Activated T-helper 1 cell treated with Interleukin-2 at 50 U/mL for 16 hours (primary cell): ENCODE measurements around the gene DLGAP1.

Experiments used
- DNase-seq: peaks from one replicate; pipeline ENCODE4 v3.0.0-alpha.2; 2020; ENCODE audit warnings: low read depth

Gene DLGAP1

DNA sequence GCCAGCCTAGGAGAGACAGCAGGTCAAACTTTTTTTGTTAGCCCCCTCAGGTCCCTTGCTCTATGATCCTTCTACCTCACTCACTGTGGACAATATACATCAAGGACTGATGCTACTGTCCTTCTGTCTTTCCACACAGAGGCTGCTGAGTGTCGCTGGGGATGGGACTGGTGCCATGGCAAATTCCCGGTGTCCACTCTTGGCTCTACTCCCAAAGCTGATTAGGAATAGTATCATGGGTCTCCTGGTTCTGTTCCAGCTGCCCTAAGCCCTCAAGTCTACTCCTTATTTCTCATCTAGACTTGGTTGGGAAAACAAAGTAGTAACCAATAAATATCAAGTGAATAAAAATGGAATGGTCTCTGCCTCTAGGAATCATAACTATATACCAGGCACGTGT is 563.9 kb downstream of the DLGAP1 start:
- no peak for DNase-seq

DNA sequence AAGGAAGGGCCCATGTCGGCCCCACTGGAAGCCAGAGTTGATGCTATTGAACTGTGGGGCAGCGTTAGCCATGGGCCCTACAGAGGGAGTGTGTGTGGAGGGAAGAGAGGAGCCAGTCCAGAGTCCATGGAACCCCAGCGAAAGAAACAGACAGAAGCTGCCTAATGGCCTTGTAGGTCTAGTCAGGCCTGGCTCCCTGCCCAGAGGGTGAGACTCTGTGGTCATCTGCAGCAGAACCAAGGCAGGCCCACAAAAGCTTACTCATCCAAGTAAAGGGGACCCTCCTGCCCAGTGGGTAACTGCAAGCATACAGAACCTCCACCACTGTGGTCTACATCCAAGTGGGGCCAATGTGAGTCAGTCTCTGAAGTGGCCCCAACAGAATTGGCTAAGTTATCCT is 565.3 kb downstream of the DLGAP1 start:
- DNase-seq: no peak

DNA sequence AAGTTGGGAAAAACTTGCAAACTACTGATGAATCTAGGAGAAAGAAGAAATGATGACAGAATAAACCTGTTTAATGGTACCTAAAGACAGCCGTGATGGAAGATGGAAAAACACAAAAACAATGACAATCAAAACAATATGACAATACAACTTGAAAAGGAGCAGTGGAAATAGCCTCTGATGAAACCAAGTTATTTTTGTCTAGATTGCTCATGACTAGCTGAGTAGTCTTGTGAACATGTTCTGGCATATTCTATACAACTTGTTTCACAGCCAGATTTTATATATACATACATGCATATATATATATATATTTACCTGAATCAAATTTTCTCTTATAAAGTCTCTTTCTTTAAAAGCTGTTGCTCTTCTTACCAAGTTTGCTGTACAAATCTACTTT is 566.0 kb downstream of the DLGAP1 start:
- DNase-seq: no peak

DNA sequence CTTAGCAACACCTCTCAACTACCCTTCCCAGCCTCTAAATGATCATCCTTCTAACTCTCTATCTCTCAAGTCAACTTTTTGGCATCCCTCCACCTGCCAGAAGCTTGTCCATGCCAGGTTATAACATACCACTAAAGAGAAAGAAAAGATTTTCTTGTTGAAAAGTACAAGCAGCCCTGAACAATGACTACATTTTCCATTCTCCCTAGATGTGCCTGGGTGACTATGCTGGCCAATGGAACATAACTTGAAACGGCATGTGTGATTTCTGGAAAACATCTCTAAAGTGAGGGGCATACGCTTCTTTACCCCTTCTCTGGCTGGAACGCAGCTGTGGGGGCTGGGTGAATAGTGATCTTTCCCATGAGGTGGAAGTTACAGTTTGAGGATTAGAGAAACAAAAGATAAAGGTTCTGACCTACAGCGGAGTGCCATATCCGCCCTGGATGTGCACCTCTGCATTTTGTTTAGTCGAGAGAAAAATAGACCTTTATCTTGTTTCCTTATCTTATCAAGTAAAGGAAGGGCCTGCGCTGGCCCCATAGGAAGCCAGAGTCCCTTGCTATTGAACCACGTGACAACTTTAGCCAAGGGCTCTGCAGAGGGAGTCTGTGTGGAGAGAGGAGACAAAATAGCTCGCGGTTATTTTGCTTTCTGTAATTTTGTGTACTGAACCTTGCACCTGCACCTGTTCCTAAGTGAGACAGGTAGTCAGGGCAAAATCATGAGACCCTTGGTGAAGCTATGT is 568.4 kb downstream of the DLGAP1 start:
- DNase-seq: no peak

DNA sequence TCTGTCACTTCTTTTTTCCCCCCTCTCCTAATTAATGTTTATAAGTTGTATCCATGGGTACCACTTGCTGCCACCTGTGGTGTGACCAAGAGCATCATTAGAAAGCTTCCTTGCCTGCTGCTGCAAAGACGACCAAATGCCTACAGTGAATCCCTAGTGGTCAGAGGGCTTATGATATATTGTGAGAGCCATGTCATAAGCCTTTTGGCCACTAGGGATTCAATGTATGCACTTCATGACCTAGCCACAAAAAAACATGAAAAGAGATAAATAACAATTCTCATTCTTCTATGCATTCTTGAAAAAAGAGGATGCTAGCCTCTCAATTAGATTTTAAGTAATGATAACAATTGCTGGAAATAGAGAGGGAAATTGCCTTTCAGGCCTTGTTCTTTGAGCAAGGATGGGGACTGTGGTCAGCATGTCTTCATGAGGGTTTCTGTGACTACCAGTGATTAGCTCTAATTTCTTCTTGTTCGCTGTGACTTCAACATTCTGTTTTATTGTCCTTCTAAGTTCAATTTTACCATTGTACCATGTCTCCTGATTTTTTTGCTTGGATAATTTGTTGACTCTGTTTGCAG is 569.8 kb downstream of the DLGAP1 start:
- no peak for DNase-seq

DNA sequence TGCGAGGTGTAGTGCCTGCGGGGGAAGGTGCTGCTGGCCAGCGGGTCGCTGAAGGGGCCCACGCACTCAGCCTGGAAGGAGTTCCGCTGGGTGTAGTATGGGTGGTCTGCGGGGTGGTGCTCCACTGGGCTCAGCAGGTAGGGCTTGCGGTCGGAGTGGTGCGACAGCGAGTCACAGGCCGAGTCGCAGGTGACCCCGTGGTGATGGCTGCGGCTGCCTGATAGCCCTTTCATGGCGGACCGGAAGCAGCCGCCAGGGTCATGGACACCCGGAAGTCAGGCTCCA is 575.3 kb downstream of the DLGAP1 start:
- no peak for DNase-seq

GRCh38 chr18:3879114-3879835 is 575.8 kb downstream of the DLGAP1 start:
- DNase-seq: no peak

DNA sequence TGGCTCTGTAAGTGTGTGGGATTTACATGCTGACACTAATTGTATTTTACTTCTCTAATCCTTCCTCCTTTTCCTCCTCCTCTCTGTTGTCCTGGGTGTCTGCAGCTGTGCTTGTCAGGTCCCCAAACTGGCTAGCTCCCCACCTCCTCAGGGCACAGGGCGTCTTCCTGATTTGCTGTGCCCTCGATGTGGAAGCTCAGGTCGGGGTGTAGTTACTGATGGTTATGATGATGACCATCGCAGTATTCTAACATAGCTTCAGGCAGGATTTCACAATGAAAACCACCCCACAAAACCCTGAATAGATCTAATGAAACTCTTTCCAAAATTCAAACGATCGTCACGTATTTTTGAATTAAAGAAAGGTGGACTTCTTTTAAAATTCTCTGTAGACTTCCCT is 576.7 kb downstream of the DLGAP1 start:
- no peak for DNase-seq

DNA sequence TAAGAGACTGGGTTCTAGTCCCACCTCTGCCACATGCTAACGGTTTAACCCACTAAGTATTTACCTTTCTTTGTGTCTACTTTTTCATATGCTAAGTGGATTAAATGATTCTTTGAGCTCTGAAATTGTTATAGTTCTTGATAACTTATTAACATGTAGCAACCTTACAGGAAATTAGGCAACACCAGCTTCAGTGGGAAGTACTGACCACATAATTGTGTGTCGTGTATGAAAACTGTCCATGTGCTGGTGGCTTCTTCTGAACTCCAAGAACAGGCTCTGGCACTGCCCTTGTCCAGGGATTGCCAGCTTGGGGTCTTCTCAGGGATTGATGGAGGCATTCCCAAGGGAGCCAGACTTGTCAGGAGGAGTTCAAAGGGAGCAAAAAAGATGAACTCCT is 577.4 kb downstream of the DLGAP1 start:
- no peak for DNase-seq

- no peak for DNase-seq
Observed at GRCh38 chr18:3875961-3876360, 579.1 kb downstream of the DLGAP1 start.

- no peak for DNase-seq
Observed at GRCh38 chr18:3875376-3875775, 579.7 kb downstream of the DLGAP1 start.

DNA sequence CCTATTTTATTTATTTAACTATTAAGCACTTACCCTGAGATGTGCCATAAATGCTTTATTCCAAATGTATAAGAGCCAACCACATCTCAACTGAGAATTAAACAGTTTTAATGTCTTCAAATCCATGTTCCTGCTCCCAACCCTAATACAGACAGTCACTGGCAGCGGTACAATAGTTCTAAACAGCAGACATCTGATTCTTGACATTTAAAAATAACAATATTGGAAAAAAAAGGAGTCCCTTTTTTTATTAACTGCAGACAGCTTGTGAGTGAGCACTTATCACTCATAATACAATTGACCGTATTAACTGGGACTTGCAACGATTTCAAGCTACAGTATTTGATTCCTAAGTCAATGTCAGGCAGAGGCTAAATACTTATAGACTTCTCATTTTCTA is 580.5 kb downstream of the DLGAP1 start:
- DNase-seq: no peak

- no peak for DNase-seq
Observed at GRCh38 chr18:3874125-3874524, 581.0 kb downstream of the DLGAP1 start.

DNA sequence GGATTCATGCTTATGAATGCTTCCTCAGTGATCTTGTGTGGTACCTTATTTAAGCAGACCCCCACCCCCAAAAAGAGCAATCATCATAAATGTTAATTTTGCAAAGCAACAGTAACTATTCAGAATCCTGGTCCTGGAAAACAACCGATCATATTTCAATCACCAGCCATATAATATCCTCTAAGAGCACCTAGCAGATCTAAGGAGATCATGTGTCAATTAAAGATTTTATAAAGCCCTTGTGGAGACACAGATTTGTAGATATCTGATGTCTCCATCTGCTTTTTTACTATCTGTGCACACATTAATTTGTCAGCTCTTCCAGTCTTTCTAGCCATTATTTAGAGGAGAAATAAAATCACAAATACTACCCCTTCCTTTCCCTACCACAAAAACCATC is 581.4 kb downstream of the DLGAP1 start:
- no peak for DNase-seq

GRCh38 chr18:3873211-3873610 is 581.9 kb downstream of the DLGAP1 start:
- no peak for DNase-seq

DNA sequence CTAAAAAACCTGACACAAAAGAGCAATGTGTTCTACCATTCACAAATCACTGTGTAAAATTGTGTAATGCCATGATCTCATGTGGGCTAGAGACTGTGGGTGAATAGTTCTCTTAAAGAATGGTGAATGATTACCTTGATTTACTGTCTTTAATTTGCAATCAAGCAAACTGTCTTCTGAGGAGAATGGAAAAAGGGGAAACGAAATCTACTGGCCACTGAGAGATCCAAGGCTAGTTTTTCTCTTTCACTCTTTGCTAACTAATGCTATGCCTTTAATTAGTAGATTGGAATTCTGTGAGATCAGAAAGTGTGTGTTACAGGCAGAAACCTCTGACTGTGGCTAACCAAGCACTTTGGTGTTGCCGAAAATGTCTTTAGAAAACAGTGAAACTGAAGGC is 582.5 kb downstream of the DLGAP1 start:
- no peak for DNase-seq

DNA sequence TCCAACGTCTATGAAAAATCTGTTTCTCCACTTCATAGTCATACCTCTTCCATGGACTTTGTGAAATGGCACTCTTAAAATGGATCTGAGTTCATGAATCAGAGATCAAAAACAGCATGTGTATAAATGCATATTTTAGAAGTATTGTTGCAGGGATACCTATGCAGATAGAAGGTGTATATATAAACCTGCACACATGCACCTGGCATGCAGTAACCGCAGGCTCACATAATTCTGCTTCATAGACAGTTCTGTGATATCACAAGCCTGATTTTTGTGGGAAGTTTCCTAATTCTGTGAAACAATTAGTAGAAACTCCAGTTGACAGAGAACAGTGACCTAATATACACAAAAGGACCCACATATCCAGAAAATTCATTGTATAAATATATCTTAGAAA is 583.4 kb downstream of the DLGAP1 start:
- DNase-seq: no peak

DNA sequence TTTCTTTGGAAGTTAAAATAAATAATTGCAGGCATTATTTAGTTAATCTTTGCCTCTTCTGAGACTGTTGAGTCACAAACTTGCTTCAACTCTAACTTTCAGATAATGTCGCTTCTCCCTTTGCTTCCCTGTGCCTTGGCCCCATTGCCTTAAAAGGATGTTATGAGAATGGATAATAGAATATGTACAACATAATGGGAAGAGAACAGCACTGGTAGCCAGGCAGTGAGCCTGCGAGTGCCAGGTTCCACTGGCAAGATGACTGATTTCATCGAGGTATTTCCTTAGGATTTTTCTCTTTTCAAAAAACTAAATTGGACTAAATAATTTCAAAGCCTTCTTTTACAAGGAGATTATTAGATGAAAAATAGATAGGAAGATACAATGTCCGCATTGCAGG is 584.2 kb downstream of the DLGAP1 start:
- no peak for DNase-seq

GRCh38 chr18:3869848-3870247 is 585.3 kb downstream of the DLGAP1 start:
- no peak for DNase-seq

- no peak for DNase-seq
Observed at GRCh38 chr18:3867864-3868311, 587.2 kb downstream of the DLGAP1 start.

- no peak for DNase-seq
Observed at GRCh38 chr18:3867236-3867635, 587.9 kb downstream of the DLGAP1 start.

DNA sequence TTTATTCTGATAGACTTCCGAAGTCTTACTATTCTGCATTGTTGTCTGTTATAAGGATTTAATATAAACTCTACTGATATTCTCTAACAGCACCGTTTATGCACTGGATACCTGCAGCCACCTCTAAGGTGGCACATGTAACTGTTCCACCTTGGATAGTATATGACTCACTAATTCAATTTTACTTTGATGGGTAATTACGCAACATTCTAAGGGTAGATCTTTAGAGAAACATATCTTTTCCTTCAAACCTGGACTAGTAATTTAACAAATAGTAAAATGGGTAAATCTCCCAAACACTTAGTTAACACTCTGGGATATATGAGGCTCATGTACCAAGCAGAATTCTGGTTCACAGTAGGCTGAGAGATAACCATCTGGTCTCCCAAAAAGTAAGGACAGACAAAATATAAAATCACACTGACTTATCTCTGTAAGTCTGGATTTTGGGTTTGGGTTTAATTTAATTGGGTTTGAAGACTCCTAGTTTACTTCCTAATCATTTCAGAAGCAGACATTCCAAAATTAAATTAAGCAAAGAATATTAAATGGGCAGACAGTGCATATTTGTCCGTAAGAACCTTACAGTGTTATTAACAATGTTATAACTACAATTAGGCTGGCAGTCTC is 590.3 kb downstream of the DLGAP1 start:
- DNase-seq: no peak

GRCh38 chr18:3863593-3863992 is 591.5 kb downstream of the DLGAP1 start:
- DNase-seq: no peak
